DND-41 (cell line): ENCODE data around the gene HDAC4.

Source experiments
- CTCF ChIP-seq: IDR thresholded peaks from 2 replicates; pipeline ENCODE4 v1.5.1; 2012; ENCODE audit warnings: borderline replicate concordance, low read length, moderate library complexity, mild to moderate bottlenecking; ENCODE audit not compliant: poor library complexity, severe bottlenecking; ENCODE audit errors: extremely low read depth
- EZH2 ChIP-seq: IDR thresholded peaks from 3 replicates; pipeline ENCODE4 v1.6.1; 2012; ENCODE audit warnings: borderline replicate concordance, low read depth, mild to moderate bottlenecking, moderate library complexity, low read length, inconsistent platforms; ENCODE audit not compliant: severe bottlenecking

DNA sequence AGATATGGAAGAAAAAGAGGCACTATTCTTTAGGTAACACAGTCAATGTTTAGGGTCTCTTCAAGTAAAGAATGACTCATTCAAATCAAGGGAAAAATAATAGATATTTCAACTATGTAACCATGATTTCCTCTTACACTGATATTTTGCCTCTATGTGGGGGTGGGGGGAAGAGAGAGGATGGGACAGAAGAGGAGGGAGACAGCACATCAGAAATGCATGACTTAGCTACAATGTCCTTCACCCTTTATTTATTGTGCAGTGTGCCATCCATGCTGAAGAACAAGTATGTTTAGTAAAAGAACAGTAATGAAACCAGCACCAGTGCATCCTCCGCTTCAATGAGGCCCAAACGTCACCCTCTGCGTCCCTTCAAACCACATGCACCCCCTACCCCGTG lies 204.8 kb downstream of the HDAC4 start:
- no peak for TF ChIP-seq CTCF
- TF ChIP-seq EZH2: no peak
